Parathyroid adenoma (tissue), 2 donors: ENCODE data around the gene FSTL4.
A peak's percentile ranks its signal among the peaks of the same experiment; 100 is the strongest.

Source experiments
- H2AFZ ChIP-seq: fragments of 300-600 bp; sonication (generic); one replicate; pipeline ENCODE4 v1.7.0; 2017; ENCODE audit warnings: antibody characterized with exemption, mild to moderate bottlenecking
- H3K27ac ChIP-seq: fragments of 300-600 bp; sonication (generic); one replicate; pipeline ENCODE4 v1.7.0; 2017
- H3K27me3 ChIP-seq: fragments of 300-600 bp; sonication (generic); one replicate; pipeline ENCODE4 v1.7.0; 2017; ENCODE audit warnings: low read length; ENCODE audit not compliant: control insufficient read depth, insufficient read depth
- H3K36me3 ChIP-seq: fragments of 300-600 bp; sonication (generic); one replicate; pipeline ENCODE4 v1.7.0; 2017; ENCODE audit warnings: low read length; ENCODE audit not compliant: control insufficient read depth, insufficient read depth
- H3K4me1 ChIP-seq: fragments of 300-600 bp; sonication (generic); one replicate; pipeline ENCODE4 v1.7.0; 2017; ENCODE audit warnings: control low read depth
- H3K4me2 ChIP-seq: fragments of 300-600 bp; sonication (generic); one replicate; pipeline ENCODE4 v1.7.0; 2017; ENCODE audit warnings: low read length
- H3K4me3 ChIP-seq: fragments of 300-600 bp; sonication (generic); one replicate; pipeline ENCODE4 v1.7.0; 2017; ENCODE audit warnings: low read depth, low read length
- H3K79me2 ChIP-seq: fragments of 300-600 bp; sonication (generic); one replicate; pipeline ENCODE4 v1.7.0; 2017; ENCODE audit warnings: control low read depth
- H3K9ac ChIP-seq: fragments of 300-600 bp; sonication (generic); one replicate; pipeline ENCODE4 v1.7.0; 2017; ENCODE audit warnings: mild to moderate bottlenecking
- H3K9me3 ChIP-seq: fragments of 300-600 bp; sonication (generic); one replicate; pipeline ENCODE4 v1.7.0; 2017; ENCODE audit warnings: low read length; ENCODE audit not compliant: control insufficient read depth
- CTCF ChIP-seq: fragments of 300-600 bp; sonication (generic); IDR thresholded peaks from one replicate; pipeline ENCODE4 v1.7.0; 2017; ENCODE audit warnings: antibody characterized with exemption, mild to moderate bottlenecking
- donor health status: primary hyperparathyroidism.

Gene FSTL4

GRCh38 chr5:133149345-133149744 lies 463.0 kb downstream of the FSTL4 start:
- Histone ChIP-seq H3K36me3 (no peaks in the 10 kb centered on the region), H3K9me3 (no peaks in the 10 kb centered on the region), H3K9ac (no peak overlapping the region), H3K27me3 (no peaks in the 10 kb centered on the region), H3K4me3 (no peak overlapping the region), H2AFZ (peak overlapping the region; percentile 71), H3K79me2 (no peaks in the 10 kb centered on the region), H3K27ac (peak overlapping the region; percentile 27), H3K4me2 (no peak overlapping the region), H3K4me1 (peaks cover 9% of the 10 kb centered on the region)
- TF ChIP-seq CTCF: no peak

- H3K27me3 ChIP-seq: no peaks in the 10 kb centered on the region
- no peak overlapping the region for H3K4me3 ChIP-seq
- no peak overlapping the region for H2AFZ ChIP-seq
- no peaks in the 10 kb centered on the region for H3K79me2 ChIP-seq
- H3K27ac ChIP-seq: no peak overlapping the region
- no peak for TF ChIP-seq CTCF
- peaks cover 9% of the 10 kb centered on the region for H3K4me1 ChIP-seq
- H3K9ac ChIP-seq: no peak overlapping the region
- no peaks in the 10 kb centered on the region for H3K36me3 ChIP-seq
- H3K4me2 ChIP-seq: no peak overlapping the region
- H3K9me3 ChIP-seq: no peaks in the 10 kb centered on the region
Observed at GRCh38 chr5:133147815-133148567, 464.4 kb downstream of the FSTL4 start.

- Histone ChIP-seq H3K4me2 (no peak overlapping the region), H3K27ac (no peak overlapping the region), H3K79me2 (no peaks in the 10 kb centered on the region), H3K4me3 (no peak overlapping the region), H3K27me3 (no peaks in the 10 kb centered on the region), H2AFZ (no peak overlapping the region), H3K4me1 (peaks cover 9% of the 10 kb centered on the region), H3K9me3 (no peaks in the 10 kb centered on the region), H3K36me3 (no peaks in the 10 kb centered on the region), H3K9ac (no peak overlapping the region)
- TF ChIP-seq CTCF: no peak
Observed at GRCh38 chr5:133147411-133147810, 464.9 kb downstream of the FSTL4 start.
